DND-41 (cell line): ENCODE data around the gene MAP1A.

ENCODE experiments used
- ATAC-seq: fragments of 200-7000 bp; cut with Tn5 transposase; 3 replicates; pipeline ENCODE4 v1.9.1; 2021; ENCODE audit warnings: low read depth; ENCODE audit not compliant: insufficient read depth
- DNase-seq: peaks from one replicate; pipeline ENCODE4 v3.0.0-alpha.2; 2020
- H2AFZ ChIP-seq: 2 replicates; pipeline ENCODE4 v1.6.0; 2012; ENCODE audit warnings: low read depth, low read length
- H3K27ac ChIP-seq: 2 replicates; pipeline ENCODE4 v1.5.1; 2012; ENCODE audit warnings: low read length, inconsistent platforms
- H3K27me3 ChIP-seq: fragments of 200-600 bp; sonication (generic); 2 replicates; pipeline ENCODE4 v1.6.0; 2012; ENCODE audit warnings: low read length, mild to moderate bottlenecking, inconsistent platforms; ENCODE audit not compliant: insufficient read depth, poor library complexity
- H3K36me3 ChIP-seq: 2 replicates; pipeline ENCODE4 v1.5.1; 2012; ENCODE audit warnings: low read length, inconsistent platforms; ENCODE audit not compliant: insufficient read depth
- H3K4me1 ChIP-seq: 2 replicates; pipeline ENCODE4 v1.5.1; 2012; ENCODE audit warnings: mild to moderate bottlenecking, low read length; ENCODE audit not compliant: insufficient read depth
- H3K4me2 ChIP-seq: 2 replicates; pipeline ENCODE4 v1.6.0; 2012; ENCODE audit warnings: mild to moderate bottlenecking, moderate library complexity, low read length, inconsistent platforms; ENCODE audit not compliant: insufficient read depth
- H3K4me3 ChIP-seq, 2 experiments: fragments of 200-600 bp in 1 of 2; shearing (Covaris generic) in 1 of 2; 2 replicates each; pipeline ENCODE4 v1.5.1; 2012 to 2016; ENCODE audit warnings: inconsistent platforms in 2 of 2, low read length in 2 of 2, mild to moderate bottlenecking in 2 of 2, low read depth in 1 of 2, moderate library complexity in 1 of 2
- H3K79me2 ChIP-seq: 2 replicates; pipeline ENCODE4 v1.6.0; 2012; ENCODE audit warnings: low read length, inconsistent platforms; ENCODE audit not compliant: insufficient read depth
- H3K9ac ChIP-seq: 2 replicates; pipeline ENCODE4 v1.6.0; 2012; ENCODE audit warnings: low read depth, mild to moderate bottlenecking, inconsistent platforms, low read length, moderate library complexity
- H3K9me3 ChIP-seq: 2 replicates; pipeline ENCODE4 v1.5.1; 2012; ENCODE audit warnings: low read length, moderate library complexity, mild to moderate bottlenecking, inconsistent platforms; ENCODE audit not compliant: insufficient read depth, severe bottlenecking
- H4K20me1 ChIP-seq: 2 replicates; pipeline ENCODE4 v1.6.0; 2012; ENCODE audit warnings: low read length; ENCODE audit not compliant: insufficient read depth
- CTCF ChIP-seq: IDR thresholded peaks from 2 replicates; pipeline ENCODE4 v1.5.1; 2012; ENCODE audit warnings: borderline replicate concordance, low read length, moderate library complexity, mild to moderate bottlenecking; ENCODE audit not compliant: poor library complexity, severe bottlenecking; ENCODE audit errors: extremely low read depth
- EZH2 ChIP-seq: IDR thresholded peaks from 3 replicates; pipeline ENCODE4 v1.6.1; 2012; ENCODE audit warnings: borderline replicate concordance, low read depth, mild to moderate bottlenecking, moderate library complexity, low read length, inconsistent platforms; ENCODE audit not compliant: severe bottlenecking

MAP1A gene

GRCh38 chr15:43541785-43542184 is 24.4 kb downstream of the MAP1A start:
- H3K4me1 ChIP-seq = 0 out of 2 replicates have a peak, but pooled peaks cover 2% of the 10 kb centered on the region
- H3K9me3 ChIP-seq = no peaks in the 10 kb centered on the region
- H3K27me3 ChIP-seq = no peaks in the 10 kb centered on the region
- ATAC-seq (no peak), DNase-seq (no peak)
- no peak overlapping the region for H3K4me3 ChIP-seq
- 0 out of 2 replicates have a peak overlapping the region, but pooled peaks have one; percentile 4 for H3K27ac ChIP-seq
- H3K4me2 ChIP-seq = no peak overlapping the region
- no peak overlapping the region for H3K9ac ChIP-seq
- H4K20me1 ChIP-seq = no peaks in the 10 kb centered on the region
- no peaks in the 10 kb centered on the region for H3K36me3 ChIP-seq
- no peak overlapping the region for H2AFZ ChIP-seq
- no peak for TF ChIP-seq CTCF
- no peak for TF ChIP-seq EZH2
- no peaks in the 10 kb centered on the region for H3K79me2 ChIP-seq

- Histone ChIP-seq H3K9ac (no peak overlapping the region), H2AFZ (no peak overlapping the region), H4K20me1 (no peaks in the 10 kb centered on the region), H3K27me3 (no peaks in the 10 kb centered on the region), H3K4me2 (no peak overlapping the region), H3K36me3 (no peaks in the 10 kb centered on the region), H3K4me3 (no peak overlapping the region), H3K27ac (no peak overlapping the region), H3K9me3 (no peaks in the 10 kb centered on the region), H3K4me1 (0 out of 2 replicates have a peak, but pooled peaks cover 2% of the 10 kb centered on the region), H3K79me2 (no peaks in the 10 kb centered on the region)
- TF ChIP-seq CTCF (no peak), EZH2 (no peak)
- DNase-seq = no peak
- no peak for ATAC-seq
These were observed 26.9 kb downstream of the MAP1A start for GRCh38 chr15:43544266-43544665.

GRCh38 chr15:43545426-43545825 is 28.0 kb downstream of the MAP1A start:
- no peak overlapping the region for H2AFZ ChIP-seq
- ATAC-seq = no peak
- H3K36me3 ChIP-seq = no peaks in the 10 kb centered on the region
- TF ChIP-seq CTCF (no peak), EZH2 (no peak)
- DNase-seq = no peak
- no peaks in the 10 kb centered on the region for H3K79me2 ChIP-seq
- H3K9ac ChIP-seq = no peak overlapping the region
- H3K27me3 ChIP-seq = no peaks in the 10 kb centered on the region
- no peak overlapping the region for H3K27ac ChIP-seq
- 0 out of 2 replicates have a peak, but pooled peaks cover 2% of the 10 kb centered on the region for H3K4me1 ChIP-seq
- no peak overlapping the region for H3K4me2 ChIP-seq
- no peaks in the 10 kb centered on the region for H3K9me3 ChIP-seq
- no peaks in the 10 kb centered on the region for H4K20me1 ChIP-seq
- H3K4me3 ChIP-seq = no peak overlapping the region

GRCh38 chr15:43547539-43547938 is 30.1 kb downstream of the MAP1A start:
- Histone ChIP-seq H3K36me3 (no peaks in the 10 kb centered on the region), H3K9me3 (no peaks in the 10 kb centered on the region), H3K4me2 (no peak overlapping the region), H3K9ac (no peak overlapping the region), H3K27me3 (no peaks in the 10 kb centered on the region), H3K79me2 (no peaks in the 10 kb centered on the region), H3K4me1 (no peaks in the 10 kb centered on the region), H3K4me3 (no peak overlapping the region), H3K27ac (no peak overlapping the region), H4K20me1 (no peaks in the 10 kb centered on the region), H2AFZ (no peak overlapping the region)
- DNase-seq (no peak), ATAC-seq (no peak)
- TF ChIP-seq EZH2 (no peak), CTCF (no peak)
